H9 (cell line): ENCODE results near the gene KRT77. TPM values are rescaled to one million over a fixed set of nuclear protein-coding genes. Genes with fewer than 3 reads are reported as not detected.

Experiments
- DNase-seq: peaks from one replicate; pipeline ENCODE4 v3.0.0-alpha.2; 2017
- H2AFZ ChIP-seq: one replicate; pipeline ENCODE4 v1.6.1; 2013; ENCODE audit warnings: mild to moderate bottlenecking, low read length, control low read depth, moderate library complexity
- H2AK5ac ChIP-seq: 2 replicates; pipeline ENCODE4 v1.6.1; 2013; ENCODE audit warnings: low read length, control low read depth, mixed read lengths; ENCODE audit not compliant: insufficient read length
- H2BK120ac ChIP-seq: one replicate; pipeline ENCODE4 v1.6.1; 2013; ENCODE audit warnings: low read depth, mild to moderate bottlenecking, low read length, control low read depth, inconsistent platforms; ENCODE audit not compliant: poor library complexity, severe bottlenecking
- H2BK12ac ChIP-seq: 2 replicates; pipeline ENCODE4 v1.6.1; 2013; ENCODE audit warnings: low read length, control low read depth, mixed read lengths, low read depth; ENCODE audit not compliant: insufficient read length
- H2BK15ac ChIP-seq: 2 replicates; pipeline ENCODE4 v1.6.1; 2013; ENCODE audit warnings: low read depth, low read length, control low read depth
- H2BK20ac ChIP-seq: one replicate; pipeline ENCODE4 v1.6.1; 2013; ENCODE audit warnings: low read depth, mild to moderate bottlenecking, low read length, control low read depth, inconsistent platforms; ENCODE audit not compliant: poor library complexity, severe bottlenecking
- H2BK5ac ChIP-seq: 2 replicates; pipeline ENCODE4 v1.6.1; 2013; ENCODE audit warnings: low read length, control low read depth, mixed read lengths; ENCODE audit not compliant: insufficient read length
- H3K14ac ChIP-seq: 2 replicates; pipeline ENCODE4 v1.6.1; 2013; ENCODE audit warnings: low read length, control low read depth; ENCODE audit not compliant: insufficient read depth
- H3K18ac ChIP-seq: 2 replicates; pipeline ENCODE4 v1.6.1; 2013; ENCODE audit warnings: low read depth, mild to moderate bottlenecking, mixed read lengths, low read length, control low read depth; ENCODE audit not compliant: insufficient read length
- H3K23ac ChIP-seq: 2 replicates; pipeline ENCODE4 v1.6.1; 2013; ENCODE audit warnings: low read length, control low read depth, mixed read lengths, low read depth; ENCODE audit not compliant: insufficient read length
- H3K23me2 ChIP-seq: 2 replicates; pipeline ENCODE4 v1.6.1; 2013; ENCODE audit warnings: low read depth, mild to moderate bottlenecking, mixed read lengths, low read length, control low read depth; ENCODE audit not compliant: insufficient read length, poor library complexity, severe bottlenecking
- H3K27ac ChIP-seq: 2 replicates; pipeline ENCODE4 v1.5.1; 2013; ENCODE audit warnings: low read length, control low read depth, mixed read lengths, low read depth; ENCODE audit not compliant: insufficient read length
- H3K27me3 ChIP-seq: 2 replicates; pipeline ENCODE4 v1.6.1; 2013; ENCODE audit warnings: low read length, control low read depth, inconsistent platforms; ENCODE audit not compliant: insufficient read depth
- H3K4ac ChIP-seq: 2 replicates; pipeline ENCODE4 v1.6.1; 2013; ENCODE audit warnings: low read depth, mild to moderate bottlenecking, control low read depth, inconsistent platforms, low read length, moderate library complexity
- H3K4me1 ChIP-seq: 2 replicates; pipeline ENCODE4 v1.6.1; 2013; ENCODE audit warnings: low read length, control low read depth, inconsistent platforms; ENCODE audit not compliant: insufficient read depth
- H3K4me2 ChIP-seq: 2 replicates; pipeline ENCODE4 v1.6.1; 2013; ENCODE audit warnings: low read length, control low read depth, mixed read lengths; ENCODE audit not compliant: insufficient read length, insufficient read depth
- H3K56ac ChIP-seq: 2 replicates; pipeline ENCODE4 v1.6.1; 2013; ENCODE audit warnings: low read depth, mild to moderate bottlenecking, mixed read lengths, low read length, control low read depth; ENCODE audit not compliant: insufficient read length
- H3K79me1 ChIP-seq: 2 replicates; pipeline ENCODE4 v1.6.1; 2013; ENCODE audit warnings: low read depth, mild to moderate bottlenecking, moderate library complexity, low read length, control low read depth, inconsistent platforms; ENCODE audit not compliant: insufficient read depth, poor library complexity, severe bottlenecking
- H3K79me2 ChIP-seq: 2 replicates; pipeline ENCODE4 v1.6.1; 2013; ENCODE audit warnings: low read length, control low read depth, inconsistent platforms; ENCODE audit not compliant: insufficient read depth
- H3K9ac ChIP-seq: 2 replicates; pipeline ENCODE4 v1.6.1; 2013; ENCODE audit warnings: low read length, control low read depth, mixed read lengths; ENCODE audit not compliant: insufficient read length; ENCODE audit errors: extremely low read depth
- H3K9me3 ChIP-seq: one replicate; pipeline ENCODE4 v1.6.1; 2013; ENCODE audit warnings: low read depth, low read length, inconsistent platforms; ENCODE audit not compliant: control insufficient read depth
- H3T11ph ChIP-seq: one replicate; pipeline ENCODE4 v1.6.1; 2013; ENCODE audit warnings: mild to moderate bottlenecking, low read length, control low read depth, inconsistent platforms
- H4K20me1 ChIP-seq: one replicate; pipeline ENCODE4 v1.6.1; 2013; ENCODE audit not compliant: control insufficient read depth, insufficient read length, insufficient read depth
- H4K5ac ChIP-seq: 2 replicates; pipeline ENCODE4 v1.6.1; 2013; ENCODE audit warnings: low read depth, mild to moderate bottlenecking, mixed read lengths, low read length, control low read depth; ENCODE audit not compliant: insufficient read length
- H4K8ac ChIP-seq: replicated peaks from 2 replicates; pipeline ENCODE4 v1.6.1; 2013; ENCODE audit warnings: low read length, control low read depth, mixed read lengths, low read depth; ENCODE audit not compliant: insufficient read length
- H4K91ac ChIP-seq: 2 replicates; pipeline ENCODE4 v1.6.1; 2013; ENCODE audit warnings: low read depth, mild to moderate bottlenecking, moderate library complexity, mixed read lengths, low read length, control low read depth; ENCODE audit not compliant: insufficient read length
- H3K27ac Mint-ChIP-seq, 3 experiments: 2 replicates in 2 of 3; 3 replicates in 1 of 3; pipeline ENCODE4 v1.8.0; 2020 to 2021; ENCODE audit warnings: mixed read lengths in 3 of 3, mild to moderate bottlenecking in 1 of 3, moderate library complexity in 1 of 3
- H3K27me3 Mint-ChIP-seq: 2 replicates; pipeline ENCODE4 v1.8.0; 2021; ENCODE audit warnings: low read depth, mild to moderate bottlenecking, moderate library complexity, mixed read lengths
- H3K36me3 Mint-ChIP-seq, 3 experiments: 2 replicates in 2 of 3; 3 replicates in 1 of 3; pipeline ENCODE4 v1.8.0; 2020 to 2021; ENCODE audit warnings: low read depth in 3 of 3, mixed read lengths in 3 of 3; ENCODE audit not compliant: insufficient read depth in 1 of 3
- H3K4me1 Mint-ChIP-seq, 2 experiments: 2 replicates each; pipeline ENCODE4 v1.8.0; 2020; ENCODE audit warnings: mixed read lengths in 2 of 2
- H3K4me3 Mint-ChIP-seq, 2 experiments: 2 replicates in 1 of 2; 3 replicates in 1 of 2; pipeline ENCODE4 v1.8.0; 2020 to 2021; ENCODE audit warnings: mild to moderate bottlenecking in 2 of 2, mixed read lengths in 2 of 2, moderate library complexity in 1 of 2
- H3K9me3 Mint-ChIP-seq, 2 experiments: 2 replicates in 1 of 2; 3 replicates in 1 of 2; pipeline ENCODE4 v1.8.0; 2020; ENCODE audit warnings: mild to moderate bottlenecking in 2 of 2, mixed read lengths in 2 of 2, moderate library complexity in 1 of 2
- WGBS: extraction: QIAGEN DNeasy Blood & Tissue Kit; methylation state at CpG from one replicate; pipeline ENCODE4 v1.1.7; 2013; ENCODE audit warnings: missing lambda C conversion rate, low lambda C conversion rate, mixed read lengths; ENCODE audit not compliant: insufficient read length; ENCODE audit errors: extremely low coverage; 5-methylcytosine and 5-hydroxymethylcytosine counted together
- total RNA-seq: library from RNA; stranded (reverse); gene quantifications from 2 replicates; pipeline ENCODE4 v1.2.1, GENCODE V29; 2021
- TF ChIP-seq, protein P1 (sequence below): fragments of 200-600 bp; sonication (generic); conservative IDR thresholded peaks from 3 replicates; pipeline ENCODE4 v1.8.0; 2021; ENCODE audit warnings: antibody characterized with exemption, mild to moderate bottlenecking

Gene KRT77
- total RNA-seq, 1 experiment from 2014 or later: not detected

DNA sequence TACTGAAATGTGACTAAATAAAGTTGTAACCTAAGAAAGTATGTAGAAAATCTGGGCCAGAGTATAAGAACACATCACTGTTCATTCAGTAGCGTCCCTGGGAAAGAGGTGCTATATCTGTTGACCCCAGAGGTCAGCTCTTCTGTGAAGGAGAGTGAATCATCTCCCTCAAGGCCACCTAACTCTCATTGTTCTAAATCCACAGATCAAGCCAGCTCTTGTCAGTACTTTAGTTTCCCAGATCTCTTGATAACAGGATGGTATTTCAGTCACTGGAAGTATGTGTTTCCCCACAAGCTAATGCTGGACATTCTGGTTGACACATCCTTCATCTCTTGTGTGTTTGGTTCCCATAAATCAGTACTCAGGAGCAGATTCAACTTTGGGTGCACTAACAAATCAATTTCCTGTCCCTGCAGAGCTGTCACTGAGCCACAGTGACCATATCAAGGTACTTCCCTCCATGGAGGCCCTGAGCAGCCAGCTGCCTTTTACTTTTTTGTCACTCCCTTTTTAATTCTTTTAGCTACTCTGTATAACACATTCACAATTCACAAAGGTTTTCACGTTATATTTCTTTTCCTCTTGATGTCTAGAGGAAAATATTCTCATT is 30.9 kb downstream of the KRT77 start:
- Histone ChIP-seq H2BK5ac (no peak overlapping the region), H3K23ac (no peak overlapping the region), H4K91ac (no peak overlapping the region), H3K79me1 (no peaks in the 10 kb centered on the region), H3K9ac (no peak overlapping the region), H4K20me1 (no peaks in the 10 kb centered on the region), H2AFZ (no peak overlapping the region), H2AK5ac (no peak overlapping the region), H3K56ac (no peak overlapping the region), H2BK15ac (no peak overlapping the region), H3K27me3 (no peaks in the 10 kb centered on the region), H3K9me3 (no peaks in the 10 kb centered on the region), H3K23me2 (no peaks in the 10 kb centered on the region), H3K4me2 (no peak overlapping the region), H2BK20ac (no peak overlapping the region), H3K18ac (no peak overlapping the region), H4K8ac (no peak overlapping the region), H3K4ac (no peak overlapping the region), H3T11ph (no peak overlapping the region), H2BK12ac (no peak overlapping the region), H3K14ac (no peak overlapping the region), H3K79me2 (no peaks in the 10 kb centered on the region), H2BK120ac (no peak overlapping the region), H4K5ac (no peak overlapping the region), H3K4me1 (no peaks in the 10 kb centered on the region), H3K27ac (no peak overlapping the region)
- WGBS: no CpG with 5 or more reads among the region's 2 CpGs
- Mint-ChIP-seq H3K4me3 (no peak overlapping the region), H3K27ac (no peak overlapping the region), H3K27me3 (peaks cover 7% of the 10 kb centered on the region), H3K36me3 (no peaks in the 10 kb centered on the region), H3K9me3 (no peaks in the 10 kb centered on the region), H3K4me1 (no peaks in the 10 kb centered on the region)
- TF ChIP-seq, protein P1, sequence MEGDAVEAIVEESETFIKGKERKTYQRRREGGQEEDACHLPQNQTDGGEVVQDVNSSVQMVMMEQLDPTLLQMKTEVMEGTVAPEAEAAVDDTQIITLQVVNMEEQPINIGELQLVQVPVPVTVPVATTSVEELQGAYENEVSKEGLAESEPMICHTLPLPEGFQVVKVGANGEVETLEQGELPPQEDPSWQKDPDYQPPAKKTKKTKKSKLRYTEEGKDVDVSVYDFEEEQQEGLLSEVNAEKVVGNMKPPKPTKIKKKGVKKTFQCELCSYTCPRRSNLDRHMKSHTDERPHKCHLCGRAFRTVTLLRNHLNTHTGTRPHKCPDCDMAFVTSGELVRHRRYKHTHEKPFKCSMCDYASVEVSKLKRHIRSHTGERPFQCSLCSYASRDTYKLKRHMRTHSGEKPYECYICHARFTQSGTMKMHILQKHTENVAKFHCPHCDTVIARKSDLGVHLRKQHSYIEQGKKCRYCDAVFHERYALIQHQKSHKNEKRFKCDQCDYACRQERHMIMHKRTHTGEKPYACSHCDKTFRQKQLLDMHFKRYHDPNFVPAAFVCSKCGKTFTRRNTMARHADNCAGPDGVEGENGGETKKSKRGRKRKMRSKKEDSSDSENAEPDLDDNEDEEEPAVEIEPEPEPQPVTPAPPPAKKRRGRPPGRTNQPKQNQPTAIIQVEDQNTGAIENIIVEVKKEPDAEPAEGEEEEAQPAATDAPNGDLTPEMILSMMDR: no peak
- no peak for DNase-seq
